Measurements from ENCODE around the gene SLC7A14.

DNA sequence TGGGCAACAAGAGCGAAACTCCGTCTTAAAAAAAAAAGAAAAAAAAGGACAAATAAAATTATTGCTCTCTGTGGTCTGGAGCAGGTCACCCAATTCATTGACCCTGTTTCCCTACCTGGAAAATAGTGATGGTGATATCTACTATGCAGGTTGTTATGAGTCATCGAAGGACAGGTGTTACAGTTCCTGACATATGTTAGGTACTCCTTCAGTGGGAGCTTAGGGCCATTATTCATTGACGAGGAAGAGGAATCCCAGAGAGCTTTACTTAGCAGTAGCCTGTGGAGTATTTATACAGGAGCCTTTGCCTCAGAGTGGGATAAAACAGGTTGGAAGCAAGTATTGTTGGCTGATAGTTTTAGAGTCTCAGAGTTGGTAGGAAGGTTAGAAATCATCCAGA lies 74.5 kb downstream of the SLC7A14 start:
- TF ChIP-seq NBN (conservative IDR thresholded peaks at IDR 0.05) (no peak), ATF1 (CRISPR knock-in tag; IDR thresholded peaks at IDR 0.05) (no peak), CBX2 (IDR thresholded peaks at IDR 0.05; ENCODE audit: low read depth, low read length) (no peak), CBX2 (CRISPR knock-in tag; IDR thresholded peaks at IDR 0.05; ENCODE audit: low read depth) (no peak), ZNF564 (CRISPR knock-in tag; IDR thresholded peaks at IDR 0.05) (no peak), ATM (IDR thresholded peaks at IDR 0.05; ENCODE audit: borderline replicate concordance) (no peak), CENPX (CRISPR knock-in tag; IDR thresholded peaks at IDR 0.05) (no peak), TCF7 (IDR thresholded peaks at IDR 0.05; ENCODE audit: low read depth) (no peak), HNRNPK (IDR thresholded peaks at IDR 0.05; ENCODE audit: low read depth, low read length, poor library complexity, severe bottlenecking) (no peak), TCF7L2 (IDR thresholded peaks at IDR 0.05; ENCODE audit: low read depth, low read length) (no peak)
- TF ChIP-seq, protein P1, sequence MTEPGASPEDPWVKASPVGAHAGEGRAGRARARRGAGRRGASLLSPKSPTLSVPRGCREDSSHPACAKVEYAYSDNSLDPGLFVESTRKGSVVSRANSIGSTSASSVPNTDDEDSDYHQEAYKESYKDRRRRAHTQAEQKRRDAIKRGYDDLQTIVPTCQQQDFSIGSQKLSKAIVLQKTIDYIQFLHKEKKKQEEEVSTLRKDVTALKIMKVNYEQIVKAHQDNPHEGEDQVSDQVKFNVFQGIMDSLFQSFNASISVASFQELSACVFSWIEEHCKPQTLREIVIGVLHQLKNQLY (CRISPR knock-in tag; IDR thresholded peaks at IDR 0.05) = no peak
- TF ChIP-seq, protein P2, sequence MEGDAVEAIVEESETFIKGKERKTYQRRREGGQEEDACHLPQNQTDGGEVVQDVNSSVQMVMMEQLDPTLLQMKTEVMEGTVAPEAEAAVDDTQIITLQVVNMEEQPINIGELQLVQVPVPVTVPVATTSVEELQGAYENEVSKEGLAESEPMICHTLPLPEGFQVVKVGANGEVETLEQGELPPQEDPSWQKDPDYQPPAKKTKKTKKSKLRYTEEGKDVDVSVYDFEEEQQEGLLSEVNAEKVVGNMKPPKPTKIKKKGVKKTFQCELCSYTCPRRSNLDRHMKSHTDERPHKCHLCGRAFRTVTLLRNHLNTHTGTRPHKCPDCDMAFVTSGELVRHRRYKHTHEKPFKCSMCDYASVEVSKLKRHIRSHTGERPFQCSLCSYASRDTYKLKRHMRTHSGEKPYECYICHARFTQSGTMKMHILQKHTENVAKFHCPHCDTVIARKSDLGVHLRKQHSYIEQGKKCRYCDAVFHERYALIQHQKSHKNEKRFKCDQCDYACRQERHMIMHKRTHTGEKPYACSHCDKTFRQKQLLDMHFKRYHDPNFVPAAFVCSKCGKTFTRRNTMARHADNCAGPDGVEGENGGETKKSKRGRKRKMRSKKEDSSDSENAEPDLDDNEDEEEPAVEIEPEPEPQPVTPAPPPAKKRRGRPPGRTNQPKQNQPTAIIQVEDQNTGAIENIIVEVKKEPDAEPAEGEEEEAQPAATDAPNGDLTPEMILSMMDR (CRISPR knock-in tag; IDR thresholded peaks at IDR 0.05) = no peak
- TF ChIP-seq, protein P3, sequence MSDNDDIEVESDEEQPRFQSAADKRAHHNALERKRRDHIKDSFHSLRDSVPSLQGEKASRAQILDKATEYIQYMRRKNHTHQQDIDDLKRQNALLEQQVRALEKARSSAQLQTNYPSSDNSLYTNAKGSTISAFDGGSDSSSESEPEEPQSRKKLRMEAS (IDR thresholded peaks at IDR 0.05) = no peak
